Panc1 (cell line): ENCODE results near the gene CHD1L.

ENCODE experiments used
- CTCF ChIP-seq: fragments of 450-650 bp; IDR thresholded peaks from 2 replicates; pipeline ENCODE4 v1.5.1; 2017; ENCODE audit warnings: mild to moderate bottlenecking
- POLR2AphosphoS5 ChIP-seq: IDR thresholded peaks from 2 replicates; pipeline ENCODE4 v1.6.1; 2012; ENCODE audit warnings: mild to moderate bottlenecking, low read depth, low read length, moderate library complexity
- SIN3A ChIP-seq: IDR thresholded peaks from 2 replicates; pipeline ENCODE4 v1.6.1; 2012; ENCODE audit warnings: low read depth, mild to moderate bottlenecking, low read length, moderate library complexity, borderline replicate concordance; ENCODE audit not compliant: insufficient read depth
- TCF7L2 ChIP-seq: IDR thresholded peaks from 2 replicates; pipeline ENCODE4 v1.6.1; 2011; ENCODE audit warnings: mild to moderate bottlenecking, low read depth, low read length, inconsistent platforms

GRCh38 chr1:147213271-147213670 is 29.2 kb upstream of the CHD1L start:
- TF ChIP-seq CTCF = no peak
- TF ChIP-seq POLR2AphosphoS5 = no peak
- no peak for TF ChIP-seq TCF7L2
- no peak for TF ChIP-seq SIN3A
